ENCODE measurements around the gene TMC1. TPM values are rescaled to one million over a fixed set of nuclear protein-coding genes. Genes with fewer than 3 reads are reported as not detected.

The TMC1 gene
- total RNA-seq, 4 donors from 2014 or later: 0.12 to 0.56 (median 0.13) TPM; not detected in 1

GRCh38 chr9:72873456-72873855 lies 352.0 kb downstream of the TMC1 start:
- ATAC-seq (ENCODE audit: low FRiP score) (peak; percentile 11), DNase-seq (ENCODE audit: low spot score) (no peak)
- no peak for TF ChIP-seq CTCF (IDR thresholded peaks at IDR 0.05)

GRCh38 chr9:72874344-72874743 lies 352.9 kb downstream of the TMC1 start:
- TF ChIP-seq CTCF (IDR thresholded peaks at IDR 0.05): no peak
- DNase-seq (ENCODE audit: low spot score) (no peak), ATAC-seq (ENCODE audit: low FRiP score) (no peak)

- no peak for ATAC-seq (ENCODE audit: low FRiP score)
- no peak for DNase-seq (ENCODE audit: low spot score)
- no peak for TF ChIP-seq CTCF (IDR thresholded peaks at IDR 0.05)
These were observed 353.8 kb downstream of the TMC1 start for GRCh38 chr9:72875221-72875620.

- no peak for DNase-seq (ENCODE audit: low spot score)
- no peak for ATAC-seq (ENCODE audit: low FRiP score)
- no peak for TF ChIP-seq CTCF (IDR thresholded peaks at IDR 0.05)
These were observed 359.4 kb downstream of the TMC1 start for GRCh38 chr9:72880821-72881220.

- DNase-seq (ENCODE audit: low spot score) (no peak), ATAC-seq (ENCODE audit: low FRiP score) (no peak)
- TF ChIP-seq CTCF (IDR thresholded peaks at IDR 0.05): no peak
These were observed 360.8 kb downstream of the TMC1 start for GRCh38 chr9:72882117-72882775.

- ATAC-seq (ENCODE audit: low FRiP score): no peak
- no peak for TF ChIP-seq CTCF (IDR thresholded peaks at IDR 0.05)
- no peak for DNase-seq (ENCODE audit: low spot score)
These were observed 362.5 kb downstream of the TMC1 start for GRCh38 chr9:72883875-72884274.

- DNase-seq (ENCODE audit: low spot score): no peak
- ATAC-seq (ENCODE audit: low FRiP score): no peak
- no peak for TF ChIP-seq CTCF (IDR thresholded peaks at IDR 0.05)
These were observed 363.1 kb downstream of the TMC1 start for GRCh38 chr9:72884508-72884907.

Data from omental fat pad (tissue), 4 donors.